Heart right ventricle (tissue), 16 donors: Measurements from ENCODE around the gene WDFY4. TPM values are rescaled to one million over a fixed set of nuclear protein-coding genes. Genes with fewer than 3 reads are reported as not detected.

Experiments
- ATAC-seq, 8 donors: fragments of 200-7000 bp; cut with Tn5 transposase; one replicate each; pipeline ENCODE4 v1.9.1; 2020; ENCODE audit warnings: mild to moderate bottlenecking in 8 of 8, moderate library complexity in 8 of 8, moderate number of reproducible peaks in 1 of 8
- DNase-seq, 2 donors: peaks; one replicate each; pipeline ENCODE4 v3.0.0-alpha.2; 2020
- H3K27ac ChIP-seq, 10 donors: fragments of 200-600 bp; sonication (generic) in 2 of 10; one replicate each; pipeline versions ENCODE4 v1.5.0 to v1.8.0; 2020 to 2022; ENCODE audit warnings: mild to moderate bottlenecking in 3 of 10
- H3K27me3 ChIP-seq, 7 donors: fragments of 200-600 bp; one replicate each; pipeline ENCODE4 v1.8.0; 2021 to 2022; ENCODE audit warnings: mild to moderate bottlenecking in 2 of 7
- H3K36me3 ChIP-seq, 9 donors: fragments of 200-600 bp; sonication (generic) in 1 of 9; one replicate each; pipeline versions ENCODE4 v1.5.0 to v1.8.0; 2020 to 2022; ENCODE audit warnings: mild to moderate bottlenecking in 2 of 9
- H3K4me1 ChIP-seq, 9 donors: fragments of 200-600 bp; sonication (generic) in 1 of 9; one replicate each; pipeline versions ENCODE4 v1.5.0 to v1.8.0; 2020 to 2022; ENCODE audit warnings: mild to moderate bottlenecking in 4 of 9
- H3K4me3 ChIP-seq, 10 donors: fragments of 200-600 bp; sonication (generic) in 2 of 10; one replicate each; pipeline versions ENCODE4 v1.5.0 to v1.8.0; 2020 to 2022; ENCODE audit warnings: mild to moderate bottlenecking in 7 of 10, moderate library complexity in 2 of 10
- H3K9me3 ChIP-seq, 11 donors: fragments of 200-600 bp in 10 of 11; sonication (generic) in 2 of 11; one replicate each; pipeline versions ENCODE4 v1.5.0 to v1.8.0; 2013 to 2022; ENCODE audit warnings: mild to moderate bottlenecking in 2 of 11, control low read depth in 1 of 11, moderate library complexity in 1 of 11
- CTCF ChIP-seq, 9 donors: fragments of 200-600 bp; sonication (generic) in 2 of 9; IDR thresholded peaks; one replicate each; pipeline versions ENCODE4 v1.5.0 to v1.8.0; 2021 to 2022; ENCODE audit warnings: antibody characterized with exemption in 9 of 9, mild to moderate bottlenecking in 5 of 9, moderate library complexity in 1 of 9
- WGBS, 2 donors: extraction: QIAGEN DNeasy Blood & Tissue Kit; methylation state at CpG; one replicate each; pipeline ENCODE4 v1.1.7; 2013; ENCODE audit warnings: inconsistent platforms in 1 of 2; 5-methylcytosine and 5-hydroxymethylcytosine counted together
- intact Hi-C, 10 donors: fragments of 100-400 bp; cut with DNase I; formaldehyde crosslinking; loops; one replicate each; pipeline versions ENCODE4 v1.11.1 to v1.14.2; 2022
- polyA plus RNA-seq, 2 donors: library from polyadenylated mRNA; stranded (reverse); fragments of 200-250 nt; gene quantifications; one replicate each; pipeline ENCODE4 v1.2.3, GENCODE V29; 2013
- total RNA-seq, 10 donors: library from RNA; stranded (reverse); fragmentation: NEBNext Ultra II Directional in 3 of 10; extraction: Animal tissue kit (Norgen Biotek cat#: 25700) in 3 of 10; gene quantifications; one replicate each; pipeline versions ENCODE4 v1.2.1 to v1.2.4, GENCODE V29; 2021 to 2023
- donor health status: Arrhythmogenic right ventricular cardiomyopathy.
- donor health status: ischemic (EF 13 %, LVEDD 7.1; RV severe dilation, severe dysfunction).
- donor health status: healthy with polysubstance abuse.
- donor health status: DM: no; HTN: yes; CAD: no.
- donor health status: DM: no; HTN: no; CAD: no.
- donor health status: ischemic (EF 25% LVEDD 6.9; RV normal size, moderate dysfunction).
- donor health status: ischemic (EF 25% LVEDD 5.7; RV mildly dilated, moderate dysfunction).
- donor health status: healthy.
- donor health status: DM: yes; HTN: yes; CAD: no.
- donor health status: Ischemic cardiomyopathy.
- donor health status: ischemic (EF 35%, LVEDD 5.7; RV mildly dilated, moderate dysfunction).
- donor health status: nonischemic (EF 11% LVEDD 7.7; RV severe dilation, severe dysfunction).
- donor health status: DM: yes; HTN: yes; CAD: no.
- donor health status: PGD.
- donor health status: ischemic (EF 29% LVEDD 5.4; RV normal size, mild dysfunction).
- donor health status: nonischemic (EF 23%, LVEDD 6.1; RV moderate dilation, normal function).

WDFY4 gene
- total and polyA plus RNA-seq, 12 donors, result 0.59 to 7.4 (median 0.92) TPM

- intact Hi-C loops, result loop anchor here in 7 of 10 donors (5.0 to 10.0 kb wide), 6 partner anchors 188 to 543 kb away; no protein-coding TSS in a partner anchor
- no peak overlapping the region for H3K27ac ChIP-seq
- H3K9me3 ChIP-seq, result no peaks in the 10 kb centered on the region
- no peak overlapping the region for H3K4me3 ChIP-seq
- H3K27me3 ChIP-seq, result no peaks in the 10 kb centered on the region
- no peak for TF ChIP-seq CTCF (IDR thresholded peaks at IDR 0.05)
- ATAC-seq, result no peak
- no peaks in the 10 kb centered on the region for H3K4me1 ChIP-seq
- peaks cover 0 to 18% (median 0%) of the 10 kb centered on the region in 9 donors for H3K36me3 ChIP-seq
- no peak for DNase-seq
- 90 to 91% methylated on average over 12 of the region's 12 CpGs for WGBS, 2 donors
Observed at GRCh38 chr10:48974510-48975156, 290.0 kb downstream of the WDFY4 start.

GRCh38 chr10:48976196-48976595 is 291.5 kb downstream of the WDFY4 start:
- no peak overlapping the region for H3K4me3 ChIP-seq
- H3K9me3 ChIP-seq, result no peaks in the 10 kb centered on the region
- H3K4me1 ChIP-seq, result peaks cover 0 to 2% (median 0%) of the 10 kb centered on the region in 9 donors
- peaks cover 0 to 10% (median 0%) of the 10 kb centered on the region in 9 donors for H3K36me3 ChIP-seq
- H3K27ac ChIP-seq, result no peak overlapping the region
- no peaks in the 10 kb centered on the region for H3K27me3 ChIP-seq
- intact Hi-C loops, result loop anchor here in 8 of 10 donors (1.0 to 10.0 kb wide), 7 partner anchors 186 to 541 kb away; no protein-coding TSS in a partner anchor
- ATAC-seq (peak; percentile 20 to 81 (median 63)), DNase-seq (no peak)
- TF ChIP-seq CTCF (IDR thresholded peaks at IDR 0.05), result peak in 8 of 9 donors; percentile 15 to 53 (median 46)

- intact Hi-C loops, result loop anchor here in 7 of 10 donors (2.0 to 10.0 kb wide), 7 partner anchors 182 to 539 kb away; no protein-coding TSS in a partner anchor
- no peak for DNase-seq
- TF ChIP-seq CTCF (IDR thresholded peaks at IDR 0.05), result no peak
- 89 to 91% methylated on average over 5 of the region's 5 CpGs for WGBS, 2 donors
- Histone ChIP-seq H3K9me3 (no peaks in the 10 kb centered on the region), H3K36me3 (peaks cover 0 to 16% (median 0%) of the 10 kb centered on the region in 9 donors), H3K4me3 (no peak overlapping the region), H3K27ac (no peak overlapping the region), H3K4me1 (peaks cover 0 to 8% (median 3%) of the 10 kb centered on the region in 9 donors), H3K27me3 (no peaks in the 10 kb centered on the region)
- no peak for ATAC-seq
Observed at GRCh38 chr10:48978318-48978717, 293.6 kb downstream of the WDFY4 start.

- Histone ChIP-seq H3K9me3 (no peaks in the 10 kb centered on the region), H3K4me1 (peaks cover 0 to 8% (median 3%) of the 10 kb centered on the region in 9 donors), H3K27ac (no peak overlapping the region), H3K36me3 (peaks cover 0 to 11% (median 0%) of the 10 kb centered on the region in 9 donors), H3K4me3 (no peak overlapping the region), H3K27me3 (no peaks in the 10 kb centered on the region)
- peak; percentile 73 to 93 (median 84) for ATAC-seq
- 26 to 28% methylated on average over 12 of the region's 12 CpGs for whole genome bisulfite sequencing, 2 donors
- intact Hi-C loops, result loop anchor here in 9 of 10 donors (1.0 to 10.0 kb wide), 17 partner anchors 136 to 536 kb away; partner anchors contain the start of gene VSTM4 (in 2 of the 9)
- peak; percentile 78 to 92 (median 87) for TF ChIP-seq CTCF (IDR thresholded peaks at IDR 0.05)
- DNase-seq, result peak; percentile 50 to 66
Observed at GRCh38 chr10:48981310-48981907, 296.7 kb downstream of the WDFY4 start.
